HepG2 (cell line): Measurements from ENCODE around the gene MCFD2. TPM values are rescaled to one million over a fixed set of nuclear protein-coding genes. Genes with fewer than 3 reads are reported as not detected.

ENCODE experiments used
- ATF7 ChIP-seq, 2 experiments: fragments of 450-650 bp in 1 of 2; sonication (generic) in 1 of 2; formaldehyde crosslinking in 1 of 2; IDR thresholded peaks; 2 replicates each; pipeline versions ENCODE4 v1.4.0 to v1.6.1; 2016 to 2020; ENCODE audit warnings: antibody characterized with exemption in 1 of 2, mild to moderate bottlenecking in 1 of 2, missing genetic modification reagents in 1 of 2
- DNMT1 ChIP-seq: sonication (generic); formaldehyde crosslinking; IDR thresholded peaks from 2 replicates; pipeline ENCODE4 v1.5.1; 2020; ENCODE audit warnings: mild to moderate bottlenecking, missing genetic modification reagents
- GTF3A ChIP-seq: sonication (generic); formaldehyde crosslinking; conservative IDR thresholded peaks from 2 replicates; pipeline ENCODE4 v1.4.0; 2020; ENCODE audit warnings: mild to moderate bottlenecking, missing genetic modification reagents
- KAT8 ChIP-seq: IDR thresholded peaks from 2 replicates; pipeline ENCODE4 v1.6.1; 2016; ENCODE audit warnings: missing genetic modification reagents, missing compliant biosample characterization
- MTF2 ChIP-seq: sonication (generic); formaldehyde crosslinking; IDR thresholded peaks from 2 replicates; pipeline ENCODE4 v1.5.0; 2020; ENCODE audit warnings: missing genetic modification reagents, borderline replicate concordance
- PAX8 ChIP-seq: sonication (generic); formaldehyde crosslinking; IDR thresholded peaks from 2 replicates; pipeline ENCODE4 v1.8.0; 2022; ENCODE audit warnings: mild to moderate bottlenecking, missing genetic modification reagents, borderline replicate concordance
- POLR2AphosphoS2 ChIP-seq: IDR thresholded peaks from 2 replicates; pipeline ENCODE4 v1.6.1; 2011; ENCODE audit warnings: low read depth, low read length, improper control_type of control experiment
- ZNF274 ChIP-seq: sonication (generic); formaldehyde crosslinking; IDR thresholded peaks from 2 replicates; pipeline ENCODE4 v1.5.1; 2020; ENCODE audit warnings: mild to moderate bottlenecking, missing genetic modification reagents
- ZNF430 ChIP-seq: sonication (generic); formaldehyde crosslinking; IDR thresholded peaks from 2 replicates; pipeline ENCODE4 v1.9.0; 2021; ENCODE audit warnings: mild to moderate bottlenecking, missing genetic modification reagents
- ZNF431 ChIP-seq: sonication (generic); formaldehyde crosslinking; IDR thresholded peaks from 2 replicates; pipeline ENCODE4 v1.9.0; 2022; ENCODE audit warnings: missing genetic modification reagents, low read depth, mild to moderate bottlenecking, borderline replicate concordance
- ZNF607 ChIP-seq: sonication (generic); formaldehyde crosslinking; IDR thresholded peaks from 2 replicates; pipeline ENCODE4 v1.5.1; 2020; ENCODE audit warnings: missing genetic modification reagents, mild to moderate bottlenecking, borderline replicate concordance
- ZNF790 ChIP-seq: sonication (generic); formaldehyde crosslinking; IDR thresholded peaks from 2 replicates; pipeline ENCODE4 v1.8.0; 2022; ENCODE audit warnings: missing genetic modification reagents, mild to moderate bottlenecking, borderline replicate concordance
- polyA plus RNA-seq, 8 experiments: library from polyadenylated mRNA; depleted of rRNA in 3 of 8; stranded (reverse) in 7 of 8; unstranded in 1 of 8; fragments of >200 nt; fragmentation: Illumina TruSeq in 4 of 8; extraction: Trizol in 4 of 8; gene quantifications; 2 replicates each; pipeline versions ENCODE4 v1.2.1 to v1.2.3, GENCODE V29; 2011 to 2016; ENCODE audit warnings: low read depth in 4 of 8, missing spikeins in 1 of 8, mixed read lengths in 1 of 8; ENCODE audit not compliant: insufficient read depth in 1 of 8
- total RNA-seq, 5 experiments: library from RNA; depleted of rRNA; stranded (reverse); fragments of >200 nt; fragmentation: Illumina TruSeq; extraction: Trizol; gene quantifications; 2 replicates each; pipeline ENCODE4 v1.2.3, GENCODE V29; 2016; ENCODE audit warnings: low read depth in 1 of 5
- TF ChIP-seq, protein P1 (sequence below): sonication (generic); formaldehyde crosslinking; IDR thresholded peaks from 2 replicates; pipeline ENCODE4 v1.8.0; 2022; ENCODE audit warnings: mild to moderate bottlenecking, missing genetic modification reagents, moderate library complexity
- TF ChIP-seq, protein P2 (sequence below): sonication (generic); formaldehyde crosslinking; IDR thresholded peaks from 2 replicates; pipeline ENCODE4 v1.4.0; 2020; ENCODE audit warnings: mild to moderate bottlenecking, missing genetic modification reagents
- TF ChIP-seq, protein P3 (sequence below): sonication (generic); formaldehyde crosslinking; IDR thresholded peaks from 2 replicates; pipeline ENCODE4 v1.4.0; 2020; ENCODE audit warnings: mild to moderate bottlenecking, low read depth, missing genetic modification reagents
- TF ChIP-seq, protein P4 (sequence below): IDR thresholded peaks from 2 replicates; pipeline ENCODE4 v1.6.1; 2016; ENCODE audit warnings: low read depth

The MCFD2 gene
- total and polyA plus RNA-seq, 2 of the 13 experiments (the other 11 are each of a cell fraction or from before 2014, with no cell fraction given), result 183 to 232 TPM

DNA sequence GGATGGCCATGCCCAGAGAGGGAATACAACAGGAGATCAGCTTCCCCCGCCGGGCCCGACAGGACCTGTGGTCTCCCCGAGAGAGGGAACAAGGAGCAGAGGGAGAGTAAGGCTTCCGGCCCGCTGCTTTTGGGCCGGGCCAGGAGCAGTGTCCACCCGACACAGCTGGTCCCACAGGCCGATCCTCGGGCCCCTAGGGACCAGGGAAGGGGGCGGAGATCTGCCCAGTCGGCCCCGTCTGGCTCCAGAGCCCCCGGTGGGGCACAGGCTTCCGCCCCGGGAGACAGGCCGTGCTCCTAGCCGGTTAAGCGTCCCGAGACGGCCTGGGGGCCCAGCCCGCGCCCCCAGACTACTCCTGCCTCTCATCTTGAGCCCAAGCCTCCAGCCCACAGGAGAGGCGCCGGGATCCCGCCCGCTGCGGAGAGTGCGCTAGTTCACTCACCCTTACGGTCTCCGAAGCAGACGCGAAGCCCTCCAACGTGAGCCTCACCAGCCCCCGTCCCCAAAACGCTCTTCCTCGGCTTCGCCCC is at the start of gene MCFD2 (continued):
- TF ChIP-seq PAX8 (CRISPR knock-in tag), result peak; percentile 27; the same call in 1 of the 2 replicates
- no peak; the same call in 1 of the 2 replicates for TF ChIP-seq ZNF607
- no peak for TF ChIP-seq GTF3A (CRISPR knock-in tag)
- TF ChIP-seq, protein P1, sequence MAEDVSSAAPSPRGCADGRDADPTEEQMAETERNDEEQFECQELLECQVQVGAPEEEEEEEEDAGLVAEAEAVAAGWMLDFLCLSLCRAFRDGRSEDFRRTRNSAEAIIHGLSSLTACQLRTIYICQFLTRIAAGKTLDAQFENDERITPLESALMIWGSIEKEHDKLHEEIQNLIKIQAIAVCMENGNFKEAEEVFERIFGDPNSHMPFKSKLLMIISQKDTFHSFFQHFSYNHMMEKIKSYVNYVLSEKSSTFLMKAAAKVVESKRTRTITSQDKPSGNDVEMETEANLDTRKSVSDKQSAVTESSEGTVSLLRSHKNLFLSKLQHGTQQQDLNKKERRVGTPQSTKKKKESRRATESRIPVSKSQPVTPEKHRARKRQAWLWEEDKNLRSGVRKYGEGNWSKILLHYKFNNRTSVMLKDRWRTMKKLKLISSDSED, result 0 out of 2 replicates have a peak, but pooled peaks have one; percentile 37
- no peak for TF ChIP-seq POLR2AphosphoS2
- TF ChIP-seq, protein P2, sequence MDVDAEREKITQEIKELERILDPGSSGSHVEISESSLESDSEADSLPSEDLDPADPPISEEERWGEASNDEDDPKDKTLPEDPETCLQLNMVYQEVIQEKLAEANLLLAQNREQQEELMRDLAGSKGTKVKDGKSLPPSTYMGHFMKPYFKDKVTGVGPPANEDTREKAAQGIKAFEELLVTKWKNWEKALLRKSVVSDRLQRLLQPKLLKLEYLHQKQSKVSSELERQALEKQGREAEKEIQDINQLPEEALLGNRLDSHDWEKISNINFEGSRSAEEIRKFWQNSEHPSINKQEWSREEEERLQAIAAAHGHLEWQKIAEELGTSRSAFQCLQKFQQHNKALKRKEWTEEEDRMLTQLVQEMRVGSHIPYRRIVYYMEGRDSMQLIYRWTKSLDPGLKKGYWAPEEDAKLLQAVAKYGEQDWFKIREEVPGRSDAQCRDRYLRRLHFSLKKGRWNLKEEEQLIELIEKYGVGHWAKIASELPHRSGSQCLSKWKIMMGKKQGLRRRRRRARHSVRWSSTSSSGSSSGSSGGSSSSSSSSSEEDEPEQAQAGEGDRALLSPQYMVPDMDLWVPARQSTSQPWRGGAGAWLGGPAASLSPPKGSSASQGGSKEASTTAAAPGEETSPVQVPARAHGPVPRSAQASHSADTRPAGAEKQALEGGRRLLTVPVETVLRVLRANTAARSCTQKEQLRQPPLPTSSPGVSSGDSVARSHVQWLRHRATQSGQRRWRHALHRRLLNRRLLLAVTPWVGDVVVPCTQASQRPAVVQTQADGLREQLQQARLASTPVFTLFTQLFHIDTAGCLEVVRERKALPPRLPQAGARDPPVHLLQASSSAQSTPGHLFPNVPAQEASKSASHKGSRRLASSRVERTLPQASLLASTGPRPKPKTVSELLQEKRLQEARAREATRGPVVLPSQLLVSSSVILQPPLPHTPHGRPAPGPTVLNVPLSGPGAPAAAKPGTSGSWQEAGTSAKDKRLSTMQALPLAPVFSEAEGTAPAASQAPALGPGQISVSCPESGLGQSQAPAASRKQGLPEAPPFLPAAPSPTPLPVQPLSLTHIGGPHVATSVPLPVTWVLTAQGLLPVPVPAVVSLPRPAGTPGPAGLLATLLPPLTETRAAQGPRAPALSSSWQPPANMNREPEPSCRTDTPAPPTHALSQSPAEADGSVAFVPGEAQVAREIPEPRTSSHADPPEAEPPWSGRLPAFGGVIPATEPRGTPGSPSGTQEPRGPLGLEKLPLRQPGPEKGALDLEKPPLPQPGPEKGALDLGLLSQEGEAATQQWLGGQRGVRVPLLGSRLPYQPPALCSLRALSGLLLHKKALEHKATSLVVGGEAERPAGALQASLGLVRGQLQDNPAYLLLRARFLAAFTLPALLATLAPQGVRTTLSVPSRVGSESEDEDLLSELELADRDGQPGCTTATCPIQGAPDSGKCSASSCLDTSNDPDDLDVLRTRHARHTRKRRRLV (CRISPR knock-in tag), result 0 out of 2 replicates have a peak, but pooled peaks have one; percentile 65
- no peak for TF ChIP-seq KAT8
- TF ChIP-seq ZNF431 (CRISPR knock-in tag), result no peak
- TF ChIP-seq, protein P3, sequence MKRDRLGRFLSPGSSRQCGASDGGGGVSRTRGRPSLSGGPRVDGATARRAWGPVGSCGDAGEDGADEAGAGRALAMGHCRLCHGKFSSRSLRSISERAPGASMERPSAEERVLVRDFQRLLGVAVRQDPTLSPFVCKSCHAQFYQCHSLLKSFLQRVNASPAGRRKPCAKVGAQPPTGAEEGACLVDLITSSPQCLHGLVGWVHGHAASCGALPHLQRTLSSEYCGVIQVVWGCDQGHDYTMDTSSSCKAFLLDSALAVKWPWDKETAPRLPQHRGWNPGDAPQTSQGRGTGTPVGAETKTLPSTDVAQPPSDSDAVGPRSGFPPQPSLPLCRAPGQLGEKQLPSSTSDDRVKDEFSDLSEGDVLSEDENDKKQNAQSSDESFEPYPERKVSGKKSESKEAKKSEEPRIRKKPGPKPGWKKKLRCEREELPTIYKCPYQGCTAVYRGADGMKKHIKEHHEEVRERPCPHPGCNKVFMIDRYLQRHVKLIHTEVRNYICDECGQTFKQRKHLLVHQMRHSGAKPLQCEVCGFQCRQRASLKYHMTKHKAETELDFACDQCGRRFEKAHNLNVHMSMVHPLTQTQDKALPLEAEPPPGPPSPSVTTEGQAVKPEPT (CRISPR knock-in tag), result peak; percentile 11; the same call in 1 of the 2 replicates
- TF ChIP-seq ZNF274 (CRISPR knock-in tag), result peak; percentile 42; the same call in 1 of the 2 replicates
- TF ChIP-seq, protein P4, sequence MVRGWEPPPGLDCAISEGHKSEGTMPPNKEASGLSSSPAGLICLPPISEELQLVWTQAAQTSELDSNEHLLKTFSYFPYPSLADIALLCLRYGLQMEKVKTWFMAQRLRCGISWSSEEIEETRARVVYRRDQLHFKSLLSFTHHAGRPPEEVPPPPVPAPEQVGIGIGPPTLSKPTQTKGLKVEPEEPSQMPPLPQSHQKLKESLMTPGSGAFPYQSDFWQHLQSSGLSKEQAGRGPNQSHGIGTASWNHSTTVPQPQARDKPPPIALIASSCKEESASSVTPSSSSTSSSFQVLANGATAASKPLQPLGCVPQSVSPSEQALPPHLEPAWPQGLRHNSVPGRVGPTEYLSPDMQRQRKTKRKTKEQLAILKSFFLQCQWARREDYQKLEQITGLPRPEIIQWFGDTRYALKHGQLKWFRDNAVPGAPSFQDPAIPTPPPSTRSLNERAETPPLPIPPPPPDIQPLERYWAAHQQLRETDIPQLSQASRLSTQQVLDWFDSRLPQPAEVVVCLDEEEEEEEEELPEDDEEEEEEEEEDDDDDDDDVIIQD (CRISPR knock-in tag), result no peak
- TF ChIP-seq ZNF790 (CRISPR knock-in tag), result peak; percentile 96; the same call in 1 of the 2 replicates
- TF ChIP-seq ATF7 (IDR thresholded peaks at IDR 0.05), result no peak
- 0 out of 2 replicates have a peak, but pooled peaks have one; percentile 33 for TF ChIP-seq ATF7 (CRISPR knock-in tag; IDR thresholded peaks at IDR 0.05)
- 0 out of 2 replicates have a peak, but pooled peaks have one; percentile 66 for TF ChIP-seq MTF2 (CRISPR knock-in tag)
- 0 out of 2 replicates have a peak, but pooled peaks have one; percentile 16 for TF ChIP-seq DNMT1
- peak; percentile 23; the same call in 1 of the 2 replicates for TF ChIP-seq ZNF430 (CRISPR knock-in tag)
